ENCODE measurements around the gene HMBS.
A peak's percentile ranks its signal among the peaks of the same experiment; 100 is the strongest.
"Not testable (repeated sequence)": the region's sequence is repeated elsewhere in the genome, so short reads cannot be mapped to it uniquely, and the experiment has no call there.

Gene HMBS

DNA sequence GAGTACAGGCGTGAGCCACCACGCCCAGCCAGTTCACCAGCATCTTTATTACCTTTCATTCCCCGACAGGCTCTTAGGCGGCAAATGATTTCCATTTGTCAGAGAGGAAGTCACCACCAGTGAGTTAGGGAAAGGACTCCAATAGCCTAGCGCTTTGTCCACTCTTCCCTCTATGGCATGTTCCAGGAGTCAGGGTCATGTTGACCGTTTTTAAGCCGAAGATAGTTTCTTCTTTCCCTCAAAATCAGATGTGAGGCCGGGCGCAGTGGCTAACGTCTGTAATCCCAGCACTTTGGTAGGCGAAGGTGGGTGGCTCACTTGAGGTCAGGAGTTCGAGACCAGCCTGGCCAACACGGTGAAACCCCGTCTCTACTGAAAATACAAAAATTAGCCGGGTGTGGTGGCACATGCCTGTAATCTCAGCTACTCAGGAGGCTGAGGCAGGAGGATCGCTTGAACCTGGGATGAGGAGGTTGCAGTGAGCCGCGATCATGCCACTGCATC is 18.5 kb downstream of the HMBS start:
- not testable (repeated sequence) for DNase-seq

DNA sequence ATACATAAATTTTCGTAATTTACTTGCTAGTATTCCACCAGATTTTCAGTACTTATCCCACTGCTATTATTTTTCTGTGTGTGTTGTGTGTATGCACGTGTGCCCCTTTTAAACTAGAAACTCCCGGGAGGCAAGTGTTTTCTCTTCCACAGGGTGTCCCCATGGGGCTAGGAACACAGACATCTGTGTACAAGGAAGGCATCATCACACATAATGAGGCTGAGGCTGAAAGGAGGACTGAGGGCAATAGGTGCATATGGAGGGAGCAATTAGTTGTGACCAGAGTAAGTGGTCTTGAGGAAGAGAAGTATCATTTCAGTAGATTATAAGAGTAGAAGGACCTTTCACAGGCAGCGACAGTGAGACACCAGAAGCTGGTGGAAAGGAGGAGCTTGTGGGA is 19.1 kb downstream of the HMBS start:
- no peak for DNase-seq

DNA sequence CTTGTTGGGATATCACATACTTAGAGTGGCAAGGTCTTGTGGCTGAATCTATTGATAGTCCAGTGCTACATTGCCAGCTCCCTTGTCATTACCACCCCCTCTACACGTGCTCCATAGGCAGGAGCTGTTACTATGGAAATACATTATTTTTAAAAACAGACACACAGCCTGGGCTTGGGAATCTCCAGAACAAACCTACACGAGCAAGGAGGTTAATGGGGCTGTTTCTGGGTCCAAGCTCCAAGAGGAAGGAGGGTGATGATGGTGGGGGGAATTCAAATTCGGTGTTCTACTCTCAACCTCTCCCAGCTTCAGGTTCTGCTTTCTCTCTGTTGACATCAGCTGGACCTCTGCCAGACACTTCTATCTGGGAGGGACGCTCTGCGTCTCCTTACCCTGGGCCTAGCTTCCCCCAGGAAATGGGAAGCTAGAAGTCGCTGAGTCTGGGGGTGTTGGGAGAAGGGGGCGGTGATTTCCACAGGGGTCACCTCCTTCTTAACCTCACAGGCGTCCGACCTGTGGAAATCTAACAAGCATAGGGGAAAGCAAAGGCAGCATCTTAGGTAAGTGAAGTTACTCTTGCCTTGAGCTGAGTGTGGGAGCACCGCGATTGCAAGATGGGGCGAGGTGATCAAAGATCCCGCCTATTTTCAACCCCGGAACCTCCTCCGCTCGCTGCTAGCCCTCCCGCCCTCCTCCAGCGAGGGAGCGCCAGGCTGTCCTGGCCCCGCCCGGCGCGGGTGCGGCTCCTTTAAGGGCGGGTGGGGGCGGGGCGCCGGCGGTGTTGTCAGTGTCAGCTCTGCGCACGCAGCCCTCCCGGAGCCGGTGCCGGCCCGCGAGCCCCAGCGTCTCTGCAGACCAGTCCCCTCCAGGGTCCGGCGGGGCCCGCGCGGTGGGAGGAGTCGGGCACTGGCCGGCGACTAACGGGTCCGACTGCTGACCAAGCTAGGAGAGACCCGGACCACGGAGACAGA is 22.2 kb downstream of the HMBS start, which contains the start of gene C2CD2L:
Gene C2CD2L, plus strand, starts transcription at position 781 of the 974 bp plus-strand sequence. CDS start 398 bp downstream, outside the sequence.
- peak; percentile 75 for DNase-seq

DNA sequence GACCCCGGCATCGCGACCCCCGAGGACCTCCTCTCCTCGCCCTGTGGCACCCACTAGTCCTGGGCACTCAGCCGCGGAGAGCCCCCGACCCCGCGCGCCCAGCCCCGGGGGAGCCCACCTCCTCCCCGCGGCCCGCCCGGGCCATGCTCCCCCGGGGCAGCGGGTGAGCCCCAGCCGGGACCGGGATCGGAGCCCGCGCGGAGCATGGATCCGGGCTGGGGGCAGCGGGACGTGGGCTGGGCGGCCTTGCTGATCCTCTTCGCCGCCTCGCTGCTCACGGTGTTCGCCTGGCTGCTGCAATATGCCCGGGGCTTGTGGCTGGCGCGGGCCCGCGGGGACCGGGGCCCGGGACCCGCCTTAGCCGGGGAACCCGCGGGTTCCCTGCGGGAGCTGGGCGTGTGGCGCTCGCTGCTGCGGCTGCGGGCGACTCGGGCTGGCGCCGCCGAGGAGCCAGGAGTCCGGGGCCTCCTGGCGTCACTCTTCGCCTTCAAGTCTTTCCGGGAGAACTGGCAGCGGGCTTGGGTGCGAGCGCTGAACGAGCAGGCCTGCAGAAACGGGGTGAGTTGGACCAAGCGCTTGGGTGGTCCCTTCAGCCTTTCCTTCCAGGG is 23.0 kb downstream of the HMBS start:
- no peak for DNase-seq

DNA sequence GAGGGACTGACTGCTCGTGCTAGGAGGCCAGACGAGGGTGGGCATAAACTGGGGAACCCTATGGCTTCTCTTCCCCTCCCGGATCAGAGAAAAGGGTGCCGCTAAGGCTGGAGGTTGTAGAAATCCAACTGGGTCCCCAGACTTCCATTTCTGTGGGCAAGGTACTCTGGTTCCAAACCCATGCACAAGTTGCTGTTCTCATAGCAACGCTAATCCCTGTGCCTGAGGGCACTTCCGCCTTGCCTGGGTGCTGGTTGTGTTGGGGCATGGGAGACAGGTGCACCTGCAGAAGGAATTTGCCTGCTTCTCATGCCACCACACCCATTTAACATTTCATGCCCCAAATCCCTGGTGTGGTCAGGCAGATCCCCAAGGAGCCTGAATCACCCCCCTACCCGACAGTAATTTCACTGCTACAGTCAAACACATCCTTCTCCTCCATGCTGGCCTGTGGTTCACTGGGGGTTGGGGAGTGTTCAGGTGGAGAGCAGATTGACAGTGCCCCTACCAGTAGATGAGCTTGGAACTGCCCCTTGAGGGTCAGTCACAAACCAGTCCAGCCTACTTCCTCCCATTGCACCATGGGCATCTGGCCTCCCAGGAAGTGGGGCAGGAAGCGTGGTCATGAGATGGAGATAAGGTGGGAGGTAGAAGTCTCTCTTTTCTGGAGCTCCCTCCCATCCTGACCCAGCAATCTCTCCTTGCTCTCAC is 23.6 kb downstream of the HMBS start:
- DNase-seq, result no peak

DNA sequence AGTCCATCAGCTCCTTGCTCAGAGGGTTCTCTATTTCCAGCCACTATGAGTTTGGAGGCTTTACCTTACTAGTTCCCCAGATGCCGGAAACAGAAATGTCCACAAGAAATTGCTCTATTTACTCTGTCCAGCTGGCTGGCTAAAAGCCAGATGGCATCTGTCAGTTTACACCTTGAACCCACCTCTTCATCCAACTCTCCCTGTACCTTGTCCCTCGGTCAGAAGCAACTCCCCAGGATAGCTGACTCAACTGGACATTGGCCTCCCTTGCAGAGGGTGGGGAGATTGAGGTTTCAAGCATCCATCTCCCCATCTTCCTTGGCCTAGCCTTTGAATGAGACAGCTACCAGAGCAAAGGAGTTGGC is 24.2 kb downstream of the HMBS start:
- no peak for DNase-seq

DNA sequence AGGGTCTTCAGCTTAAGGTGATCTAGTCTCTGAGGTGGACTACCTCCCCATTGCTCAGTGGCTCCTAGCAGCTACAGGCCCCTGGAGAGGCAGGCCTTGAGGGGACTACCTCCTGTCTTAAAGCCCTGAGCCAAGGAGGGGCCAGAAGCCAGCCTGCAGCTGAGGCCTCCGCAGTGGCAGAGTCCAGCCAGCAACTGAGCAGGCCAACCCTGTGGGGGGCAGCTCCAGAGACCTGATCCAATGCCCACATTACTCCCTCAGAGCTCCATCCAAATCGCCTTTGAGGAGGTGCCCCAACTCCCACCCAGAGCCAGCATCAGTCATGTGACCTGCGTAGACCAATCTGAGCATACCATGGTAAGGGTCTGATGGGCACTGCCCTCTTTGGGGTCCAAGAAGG is 25.2 kb downstream of the HMBS start:
- no peak for DNase-seq

DNA sequence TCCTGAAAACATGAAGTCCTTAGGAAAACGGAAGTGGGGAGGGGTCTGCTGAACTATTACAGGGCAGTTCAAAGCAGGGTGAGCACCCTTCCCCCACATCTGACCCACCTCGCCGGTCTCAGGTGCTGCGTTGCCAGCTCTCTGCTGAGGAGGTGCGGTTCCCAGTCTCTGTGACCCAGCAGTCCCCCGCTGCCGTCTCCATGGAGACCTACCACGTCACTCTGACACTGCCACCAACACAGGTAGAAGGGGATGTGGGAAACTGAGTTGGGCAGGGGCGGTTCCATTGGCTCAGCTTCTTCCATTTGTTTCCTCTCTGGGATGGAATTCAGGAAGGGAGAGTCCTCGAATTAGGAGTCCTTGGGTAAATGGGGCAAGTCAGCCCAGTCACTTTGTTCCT is 25.8 kb downstream of the HMBS start:
- no peak for DNase-seq

DNA sequence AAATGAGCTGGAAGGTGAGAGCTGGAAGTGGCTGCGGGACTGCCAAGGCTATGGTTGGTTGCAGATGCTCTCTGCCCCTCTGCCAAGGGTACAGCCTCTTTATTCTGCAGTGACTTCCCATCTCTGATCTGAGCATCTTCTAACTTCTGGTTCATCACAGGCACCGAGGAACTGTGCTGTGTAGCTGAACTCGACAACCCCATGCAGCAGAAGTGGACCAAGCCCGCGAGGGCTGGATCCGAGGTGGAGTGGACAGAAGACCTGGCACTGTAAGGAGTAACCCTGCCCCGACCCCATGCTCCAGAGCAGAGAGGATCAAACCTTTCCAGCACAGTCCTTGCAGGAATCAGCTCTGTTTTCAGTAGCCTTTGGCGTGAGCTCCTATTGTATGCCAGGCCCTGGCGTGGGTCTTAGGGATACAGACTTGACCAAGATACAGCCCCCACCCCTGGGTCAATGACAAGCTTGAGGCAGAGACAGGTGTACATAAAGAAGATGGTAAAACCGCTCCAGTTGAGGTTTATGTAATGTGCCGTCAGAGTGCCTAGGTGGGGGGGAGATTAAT is 26.8 kb downstream of the HMBS start:
- DNase-seq, result no peak

DNA sequence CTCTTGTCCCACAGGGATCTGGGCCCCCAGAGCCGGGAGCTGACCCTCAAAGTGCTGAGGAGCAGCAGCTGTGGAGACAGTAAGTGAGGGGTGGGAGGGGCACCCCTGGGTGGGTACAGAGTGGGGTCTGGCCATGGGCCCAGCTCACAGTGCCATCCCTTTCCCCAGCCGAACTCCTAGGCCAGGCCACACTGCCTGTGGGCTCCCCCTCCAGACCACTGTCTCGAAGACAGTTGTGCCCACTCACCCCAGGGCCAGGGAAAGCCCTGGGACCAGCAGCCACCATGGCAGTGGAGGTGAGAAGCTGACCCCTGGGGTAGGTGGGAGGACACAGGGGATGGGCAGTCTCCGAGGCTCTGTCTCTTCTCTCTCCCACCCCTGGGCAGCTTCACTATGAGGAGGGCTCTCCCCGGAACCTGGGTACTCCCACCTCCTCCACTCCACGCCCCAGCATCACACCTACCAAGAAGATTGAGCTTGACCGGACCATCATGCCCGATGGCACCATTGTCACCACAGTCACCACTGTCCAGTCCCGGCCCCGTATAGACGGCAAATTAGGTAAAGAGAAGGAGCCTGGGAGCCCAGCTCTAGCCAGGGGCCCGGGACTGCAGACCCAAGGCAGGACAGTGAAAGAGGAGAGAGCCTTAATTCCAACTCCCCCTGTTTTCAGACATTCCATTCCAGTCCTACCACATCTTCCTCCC is 27.8 kb downstream of the HMBS start:
- no peak for DNase-seq

DNA sequence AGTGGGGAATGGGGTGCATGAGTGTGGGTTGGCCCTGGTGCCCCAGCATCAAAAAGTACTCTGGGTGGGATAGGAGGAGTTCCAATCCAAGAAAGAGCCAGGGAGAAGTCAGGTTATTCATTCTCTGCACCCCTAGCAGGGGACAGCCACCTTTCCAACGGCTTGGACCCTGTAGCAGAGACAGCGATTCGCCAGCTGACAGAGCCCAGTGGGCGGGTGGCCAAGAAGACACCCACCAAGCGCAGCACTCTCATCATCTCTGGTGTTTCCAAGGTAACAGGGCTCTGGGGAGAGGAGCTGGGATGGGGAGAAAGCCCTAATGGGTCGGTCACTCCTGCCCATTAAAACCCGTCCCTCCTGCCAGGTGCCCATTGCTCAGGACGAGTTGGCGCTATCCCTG is 29.0 kb downstream of the HMBS start:
- DNase-seq, result no peak

DNA sequence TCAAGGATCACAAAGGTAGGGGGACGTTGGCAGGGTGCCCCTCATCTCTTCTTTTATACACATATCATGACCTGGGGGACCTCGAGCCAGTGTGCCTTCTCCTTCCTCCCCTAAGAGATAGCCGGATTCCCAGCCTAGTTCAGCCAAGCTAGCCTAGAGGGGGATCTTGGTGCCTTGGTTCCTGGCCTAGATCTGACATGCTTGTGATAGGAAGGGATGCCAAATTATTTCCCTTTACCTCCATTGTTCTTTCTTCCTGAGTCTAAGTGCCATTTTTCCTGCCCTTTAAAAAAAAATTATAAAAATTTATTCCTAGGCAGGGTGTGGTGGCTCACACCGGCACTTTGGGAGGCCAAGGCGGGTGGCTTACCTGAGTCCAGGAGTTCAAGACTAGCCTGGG is 29.7 kb downstream of the HMBS start:
- DNase-seq, result no peak

DNA sequence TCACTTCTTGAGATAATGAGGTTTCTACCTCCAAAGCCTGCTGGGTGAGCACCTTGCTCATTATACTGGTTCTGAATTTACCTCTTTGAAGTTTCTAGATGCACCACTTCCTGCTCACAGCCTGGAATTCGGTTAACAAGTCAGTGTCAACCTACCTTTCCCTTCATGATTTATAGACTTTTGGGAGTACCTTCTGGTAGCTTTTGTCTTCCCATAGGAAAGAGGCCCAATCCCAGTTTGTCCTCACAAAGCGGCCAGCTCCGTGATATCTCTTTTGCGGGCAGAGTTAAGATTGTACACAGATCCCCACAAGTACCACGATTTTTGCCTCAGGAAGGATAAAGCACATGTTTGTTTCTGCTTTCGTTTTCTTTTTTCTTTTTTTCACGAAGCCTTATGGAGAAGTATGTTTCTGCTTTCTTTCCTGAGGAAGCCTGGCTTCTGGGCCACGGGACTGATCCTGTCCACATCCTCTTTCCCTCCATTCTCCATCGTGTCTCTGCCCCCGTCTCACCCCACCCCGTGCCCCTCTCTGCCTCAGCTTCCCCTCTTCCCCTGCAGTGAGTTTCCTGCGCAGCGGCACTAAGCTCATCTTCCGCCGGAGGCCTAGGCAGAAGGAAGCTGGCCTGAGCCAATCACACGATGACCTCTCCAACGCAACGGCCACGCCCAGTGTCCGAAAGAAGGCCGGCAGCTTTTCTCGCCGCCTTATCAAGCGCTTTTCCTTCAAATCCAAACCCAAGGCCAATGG is 31.0 kb downstream of the HMBS start:
- no peak for DNase-seq

DNA sequence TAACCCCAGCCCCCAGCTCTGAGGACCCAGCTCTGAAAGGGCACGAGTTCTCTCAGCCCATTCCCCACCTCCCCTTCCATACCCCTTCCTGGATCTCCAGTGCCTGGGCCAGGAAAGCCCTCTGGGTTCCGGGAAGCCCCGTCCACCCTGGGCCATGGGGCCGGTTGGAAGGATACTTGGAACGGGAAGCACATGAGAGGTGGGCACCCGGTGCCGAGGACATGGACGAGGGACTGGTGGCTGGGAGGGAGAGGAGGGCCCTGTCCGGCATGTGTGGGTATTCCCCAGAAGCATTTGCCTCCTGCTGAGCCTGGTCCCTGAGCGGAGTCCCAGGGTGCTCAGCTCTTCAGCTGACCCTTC is 31.5 kb downstream of the HMBS start:
- DNase-seq, result no peak

DNA sequence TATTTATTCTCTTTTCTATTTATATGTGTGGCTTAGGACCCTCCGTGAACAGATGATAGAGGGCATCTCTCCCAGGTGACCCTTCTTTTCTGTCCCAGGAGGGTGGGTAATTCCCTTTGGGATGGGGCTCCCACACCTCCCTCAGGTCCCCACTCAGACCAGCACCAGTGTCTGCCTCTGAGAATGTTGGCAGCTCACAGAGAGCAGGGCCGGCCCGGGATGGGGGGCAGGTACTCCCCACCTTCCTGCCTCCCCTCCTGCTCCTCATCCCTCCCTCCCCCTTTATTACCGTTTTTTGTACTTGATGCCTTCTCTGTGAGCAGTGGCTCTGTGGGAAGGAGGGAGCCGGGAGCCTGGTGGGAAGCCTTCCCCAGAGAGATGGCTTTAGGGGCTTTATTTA is 31.9 kb downstream of the HMBS start:
- no peak for DNase-seq

DNA sequence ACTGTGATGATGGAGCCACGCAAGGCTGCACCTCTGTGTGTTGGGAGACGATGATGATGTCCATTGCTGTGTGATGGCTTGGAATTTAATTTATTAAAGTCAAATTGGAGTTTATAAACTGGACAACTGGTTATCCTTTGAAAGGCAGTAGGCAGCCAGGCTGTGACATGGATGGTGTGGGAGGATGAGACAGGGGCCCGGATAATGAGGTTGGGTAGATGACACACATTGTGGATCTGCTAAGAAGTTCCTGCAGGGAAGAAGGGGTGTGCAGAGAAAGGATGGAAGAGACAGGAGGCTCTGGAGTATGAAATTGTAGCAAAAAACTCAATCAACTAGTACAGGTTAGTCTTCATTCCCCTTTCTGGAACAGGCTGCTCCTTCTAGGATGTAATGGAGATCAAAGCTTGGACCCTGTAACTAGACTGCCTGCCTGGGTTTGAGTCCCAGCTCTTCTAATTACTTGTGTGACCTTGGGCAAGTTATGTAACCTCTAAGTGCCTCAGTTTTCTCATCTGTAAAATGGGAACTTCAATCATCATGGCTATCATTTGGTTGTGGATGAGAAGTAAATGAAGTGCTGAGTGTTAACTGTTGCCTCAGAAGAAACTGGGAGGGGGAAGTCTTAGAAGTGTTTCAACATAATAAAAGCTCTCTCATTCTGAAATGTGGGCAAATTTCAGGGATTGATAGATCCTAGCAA is 32.5 kb downstream of the HMBS start:
- DNase-seq, result no peak

DNA sequence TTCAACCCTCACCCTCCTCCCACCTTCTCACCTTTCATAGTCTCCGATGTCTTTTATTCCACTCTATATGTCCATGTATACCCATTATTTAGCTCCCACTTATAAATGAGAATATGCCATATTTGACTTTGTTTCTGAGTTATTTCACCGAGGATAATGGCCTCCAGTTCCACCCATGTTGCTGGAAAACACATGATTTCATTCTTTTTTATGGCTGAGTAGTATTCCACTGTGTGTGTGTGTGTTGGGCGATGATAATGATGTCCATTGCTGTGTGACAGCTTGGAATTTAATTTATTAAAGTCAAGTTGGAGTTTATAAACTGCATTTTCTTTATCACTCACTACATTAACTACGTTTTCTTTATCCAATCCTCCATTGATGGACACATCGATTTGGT is 33.5 kb downstream of the HMBS start:
- DNase-seq, result no peak

DNA sequence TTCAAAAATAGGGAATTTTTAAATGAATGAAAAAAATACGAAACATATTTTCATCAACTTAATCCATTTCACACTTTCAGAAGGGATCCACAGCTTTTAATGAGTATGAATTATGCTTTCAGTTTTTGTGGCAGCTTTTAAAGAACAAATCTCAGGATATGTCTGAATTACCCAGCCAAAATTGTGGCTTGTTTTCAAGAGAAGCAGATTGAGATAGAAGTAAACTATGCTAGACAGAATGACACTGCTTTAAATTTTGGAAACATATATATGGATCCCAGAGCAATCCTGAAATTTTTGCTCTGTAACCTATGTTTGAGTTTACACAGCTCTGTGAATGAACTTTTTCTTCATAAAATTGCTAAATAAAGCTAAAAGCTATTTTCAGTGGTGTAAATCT is 34.3 kb downstream of the HMBS start:
- DNase-seq, result no peak

DNA sequence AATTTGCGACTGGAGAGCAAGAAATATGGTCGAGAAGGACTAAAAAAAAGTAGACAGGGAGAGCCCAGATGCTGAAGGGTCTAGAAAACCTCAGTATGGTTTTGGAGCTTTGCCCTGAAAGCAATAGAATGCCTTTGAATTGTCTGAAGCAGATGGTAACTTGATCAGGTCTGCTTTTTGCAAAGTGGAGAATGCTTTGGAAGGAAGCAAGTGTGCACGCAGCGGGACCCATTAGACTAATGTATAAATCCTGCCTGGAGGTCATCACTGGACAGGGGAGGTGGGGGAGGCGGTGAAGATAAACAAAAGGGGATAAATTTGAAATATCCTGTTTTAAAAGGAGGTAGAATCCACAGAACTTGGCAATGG is 35.9 kb downstream of the HMBS start:
- no peak for DNase-seq

DNA sequence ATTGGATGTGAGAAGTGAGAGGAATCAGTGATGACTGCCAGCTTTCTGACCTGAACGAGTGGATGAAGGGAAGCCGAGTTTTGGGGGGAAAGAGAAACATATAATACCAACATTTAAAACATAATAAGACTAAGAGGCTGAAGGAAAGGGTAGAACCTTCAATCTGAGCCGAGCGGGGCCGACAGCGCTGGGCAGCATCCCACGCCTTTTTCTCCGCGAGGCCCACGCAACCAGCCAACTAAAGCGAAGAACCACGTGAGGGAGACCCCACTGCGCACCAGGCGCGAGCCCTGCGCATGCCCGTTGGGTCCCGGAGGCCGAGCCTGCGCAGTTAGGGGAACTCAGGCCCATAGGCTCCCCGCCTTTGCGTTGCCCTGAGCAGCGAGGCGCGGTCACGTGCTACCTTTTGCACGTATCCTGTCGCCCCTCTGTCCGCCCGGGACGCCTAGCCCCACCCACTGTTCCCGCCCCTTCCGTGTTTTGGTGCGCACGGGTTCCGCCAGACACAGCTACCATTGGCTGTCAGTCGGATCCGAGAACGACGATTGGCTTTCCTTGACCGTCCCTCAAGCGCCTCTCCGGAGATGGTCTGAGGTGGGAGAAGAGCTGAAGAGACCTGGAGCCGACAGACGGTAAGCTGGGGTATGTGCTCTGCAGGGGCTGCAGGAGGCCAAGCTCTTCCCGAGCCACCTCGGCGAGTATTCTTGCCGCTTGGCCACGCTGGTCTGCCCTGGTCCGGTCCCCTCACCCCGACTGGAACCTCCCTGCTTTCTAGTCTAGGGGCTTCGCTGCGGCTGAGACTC is 36.5 kb downstream of the HMBS start, which contains the start of gene HINFP:
Gene HINFP, plus strand, starts transcription at position 573 of the 803 bp plus-strand sequence. CDS start 5,365 bp downstream, outside the sequence.
- DNase-seq, result peak; percentile 96
